Prostate gland (tissue), 2 donors: ENCODE data around the gene XXYLT1. TPM values are rescaled to one million over a fixed set of nuclear protein-coding genes. Genes with fewer than 3 reads are reported as not detected.
"Not testable (repeated sequence)": the region's sequence is repeated elsewhere in the genome, so short reads cannot be mapped to it uniquely, and the experiment has no call there.

Experiments used
- DNase-seq: peaks from one replicate; pipeline ENCODE4 v3.0.0-alpha.2; 2019; ENCODE audit warnings: low spot score
- H3K27ac ChIP-seq, 2 donors: fragments of 200-600 bp; sonication (generic); 2 replicates each; pipeline ENCODE4 v1.5.1; 2017 to 2019
- H3K27me3 ChIP-seq: fragments of 200-600 bp; sonication (generic); replicated peaks from 2 replicates; pipeline ENCODE4 v1.5.1; 2019; ENCODE audit not compliant: insufficient read depth
- H3K36me3 ChIP-seq, 2 donors: fragments of 200-600 bp; sonication (generic); 1 replicate in 1 of 2; 2 replicates in 1 of 2; pipeline versions ENCODE4 v1.5.1 to v1.8.1; 2017 to 2019
- H3K4me1 ChIP-seq: fragments of 200-600 bp; sonication (generic); replicated peaks from 2 replicates; pipeline ENCODE4 v1.5.1; 2019
- H3K4me3 ChIP-seq, 2 donors: fragments of 200-600 bp; sonication (generic); 2 replicates each; pipeline ENCODE4 v1.5.1; 2017 to 2019
- H3K9me3 ChIP-seq: fragments of 200-600 bp; sonication (generic); 2 replicates; pipeline ENCODE4 v1.5.1; 2017
- POLR2A ChIP-seq: fragments of 450-650 bp; IDR thresholded peaks from one replicate; pipeline ENCODE4 v1.6.1; 2016; ENCODE audit warnings: antibody characterized with exemption, mild to moderate bottlenecking
- POLR2AphosphoS5 ChIP-seq: sonication (generic); formaldehyde crosslinking; IDR thresholded peaks from one replicate; pipeline ENCODE4 v1.6.1; 2017; ENCODE audit warnings: antibody characterized with exemption
- WGBS: methylation state at CpG from one replicate; pipeline ENCODE4 v1.1.5; 2018; 5-methylcytosine and 5-hydroxymethylcytosine counted together
- intact Hi-C: fragments of 100-400 bp; cut with DNase I; formaldehyde crosslinking; loops from one replicate; pipeline ENCODE4 v1.14.2; 2022
- total RNA-seq, 2 donors: library from RNA; depleted of rRNA; stranded (reverse); fragments of >200 nt; gene quantifications; one replicate each; pipeline ENCODE4 v1.1.0, GENCODE V29; 2016
- TF ChIP-seq, protein P1 (sequence below), 4 experiments: fragments of 200-600 bp in 2 of 4; fragments of 450-650 bp in 2 of 4; sonication (generic) in 2 of 4; IDR thresholded peaks; 1 replicate in 3 of 4; 2 replicates in 1 of 4; pipeline ENCODE4 v1.5.1; 2016 to 2019; ENCODE audit warnings: antibody characterized with exemption in 4 of 4, mild to moderate bottlenecking in 2 of 4, moderate library complexity in 2 of 4

Gene XXYLT1
- total RNA-seq, 2 donors from 2014 or later = 14.9 to 22.7 TPM

GRCh38 chr3:195236801-195237570 lies 34.0 kb downstream of the XXYLT1 start:
- 96% methylated on average over 10 of the region's 10 CpGs for WGBS
- TF ChIP-seq, protein P1, sequence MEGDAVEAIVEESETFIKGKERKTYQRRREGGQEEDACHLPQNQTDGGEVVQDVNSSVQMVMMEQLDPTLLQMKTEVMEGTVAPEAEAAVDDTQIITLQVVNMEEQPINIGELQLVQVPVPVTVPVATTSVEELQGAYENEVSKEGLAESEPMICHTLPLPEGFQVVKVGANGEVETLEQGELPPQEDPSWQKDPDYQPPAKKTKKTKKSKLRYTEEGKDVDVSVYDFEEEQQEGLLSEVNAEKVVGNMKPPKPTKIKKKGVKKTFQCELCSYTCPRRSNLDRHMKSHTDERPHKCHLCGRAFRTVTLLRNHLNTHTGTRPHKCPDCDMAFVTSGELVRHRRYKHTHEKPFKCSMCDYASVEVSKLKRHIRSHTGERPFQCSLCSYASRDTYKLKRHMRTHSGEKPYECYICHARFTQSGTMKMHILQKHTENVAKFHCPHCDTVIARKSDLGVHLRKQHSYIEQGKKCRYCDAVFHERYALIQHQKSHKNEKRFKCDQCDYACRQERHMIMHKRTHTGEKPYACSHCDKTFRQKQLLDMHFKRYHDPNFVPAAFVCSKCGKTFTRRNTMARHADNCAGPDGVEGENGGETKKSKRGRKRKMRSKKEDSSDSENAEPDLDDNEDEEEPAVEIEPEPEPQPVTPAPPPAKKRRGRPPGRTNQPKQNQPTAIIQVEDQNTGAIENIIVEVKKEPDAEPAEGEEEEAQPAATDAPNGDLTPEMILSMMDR (IDR thresholded peaks at IDR 0.05) = no peak
- TF ChIP-seq POLR2AphosphoS5 (no peak), POLR2A (no peak)
- Histone ChIP-seq H3K27me3 (no peaks in the 10 kb centered on the region), H3K27ac (no peak overlapping the region), H3K9me3 (no peaks in the 10 kb centered on the region), H3K4me3 (no peak overlapping the region), H3K36me3 (no peaks in the 10 kb centered on the region), H3K4me1 (no peaks in the 10 kb centered on the region)
- no peak for DNase-seq
- intact Hi-C loops = loop anchor here (5.0 kb wide), 1 partner anchor 90 kb away; no protein-coding TSS in a partner anchor

DNA sequence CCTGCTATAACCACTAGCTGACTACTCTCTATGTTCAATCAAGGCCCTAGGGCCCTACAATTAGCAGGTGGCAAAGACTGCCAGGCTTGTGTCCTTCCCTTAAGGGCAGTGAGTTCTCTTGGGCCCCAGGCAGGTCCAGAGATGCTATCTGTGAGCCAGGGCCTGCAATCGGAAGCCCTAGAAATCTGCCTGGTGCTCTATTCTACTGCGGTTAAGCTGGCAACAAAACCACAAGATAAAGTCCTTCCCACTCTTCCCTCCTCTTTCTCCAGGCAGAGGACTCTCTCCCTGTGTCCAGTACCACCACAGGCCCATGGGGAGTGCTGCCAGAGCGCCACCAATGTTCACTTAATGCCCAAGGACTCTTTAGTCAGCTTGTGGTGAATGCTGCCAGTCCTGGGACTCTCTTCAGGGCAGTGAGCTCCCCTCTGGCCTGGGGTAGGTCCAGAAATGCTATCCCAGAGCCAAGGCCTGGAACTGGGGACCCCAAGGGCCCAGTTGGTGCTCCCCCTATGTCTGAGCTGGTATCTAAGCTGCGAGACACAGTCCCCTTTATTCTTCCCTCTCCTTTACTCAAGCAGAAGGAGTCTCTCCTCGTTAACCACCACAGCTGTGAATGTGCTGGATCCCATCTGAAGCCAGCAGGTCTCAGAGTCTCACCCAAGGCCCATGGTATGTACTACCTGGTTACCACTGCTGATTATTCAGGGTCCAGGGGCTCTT lies 34.7 kb downstream of the XXYLT1 start:
- no peak overlapping the region for H3K27ac ChIP-seq

DNA sequence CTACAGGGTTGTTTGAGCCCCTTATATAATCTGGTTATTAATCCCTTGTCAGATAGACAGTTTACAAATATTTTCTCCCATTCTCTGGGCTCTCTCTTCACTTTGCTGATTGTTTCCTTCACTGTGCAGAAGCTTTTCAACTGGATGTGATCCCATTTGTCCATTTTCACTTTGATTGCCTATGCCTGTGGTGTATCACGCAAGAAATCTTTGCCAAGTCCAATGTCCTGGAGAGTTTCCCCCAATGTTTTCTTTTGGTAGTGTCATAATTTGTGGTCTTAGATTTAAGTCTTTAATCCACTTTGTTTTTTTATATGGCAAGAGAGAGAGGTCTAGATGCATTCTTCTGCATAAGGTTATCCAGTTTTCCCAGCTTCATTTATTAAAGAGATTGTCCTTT lies 40.7 kb downstream of the XXYLT1 start:
- Histone ChIP-seq H3K27me3 (no peaks in the 10 kb centered on the region), H3K4me3 (no peak overlapping the region), H3K27ac (no peak overlapping the region), H3K4me1 (no peaks in the 10 kb centered on the region), H3K9me3 (no peaks in the 10 kb centered on the region), H3K36me3 (no peaks in the 10 kb centered on the region)
- intact Hi-C loops = no loop called here
- 97% methylated on average over 1 of the region's 1 CpG for WGBS
- no peak for DNase-seq
- TF ChIP-seq POLR2A (no peak), POLR2AphosphoS5 (no peak)
- TF ChIP-seq, protein P1 (IDR thresholded peaks at IDR 0.05) = no peak

More for the DNA sequence above, 34.7 kb downstream of the XXYLT1 start:
- WGBS = 88% methylated on average over 5 of the region's 5 CpGs
- no peak for DNase-seq
- H3K27me3 ChIP-seq = no peaks in the 10 kb centered on the region
- H3K9me3 ChIP-seq = no peaks in the 10 kb centered on the region
- intact Hi-C loops = loop anchor here (5.0 kb wide), 1 partner anchor 89 kb away; no protein-coding TSS in a partner anchor
- H3K4me1 ChIP-seq = no peaks in the 10 kb centered on the region
- TF ChIP-seq, protein P1 (IDR thresholded peaks at IDR 0.05) = no peak
- TF ChIP-seq POLR2AphosphoS5 (no peak), POLR2A (no peak)
- H3K36me3 ChIP-seq = no peaks in the 10 kb centered on the region
- H3K4me3 ChIP-seq = no peak overlapping the region

- H3K27ac ChIP-seq, DNase-seq, H3K4me1 ChIP-seq, intact Hi-C loops, H3K9me3 ChIP-seq, H3K27me3 ChIP-seq, H3K36me3 ChIP-seq, H3K4me3 ChIP-seq: not testable (repeated sequence)
- 98% methylated on average over 5 of the region's 5 CpGs for whole genome bisulfite sequencing
Measured at GRCh38 chr3:195228886-195229285, 42.1 kb downstream of the XXYLT1 start.

DNA sequence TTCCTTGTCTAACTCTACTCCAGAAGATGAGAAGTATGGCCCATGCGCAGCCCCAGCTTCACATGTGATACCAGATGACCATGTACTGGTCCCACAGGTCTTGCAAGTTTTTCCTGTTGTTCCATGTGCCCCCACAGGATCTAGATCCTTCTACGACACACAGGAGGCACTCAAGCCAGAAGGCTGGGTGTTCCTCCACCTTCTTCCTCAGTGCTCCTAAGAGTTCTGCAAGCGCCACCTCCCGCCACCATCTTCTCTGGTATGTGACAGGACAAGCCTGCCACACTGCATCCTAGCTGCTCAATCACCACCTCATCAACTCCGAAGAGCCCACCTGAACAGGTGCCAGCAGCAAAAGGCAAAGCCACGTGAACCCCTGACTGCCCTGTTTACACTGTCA lies 43.1 kb downstream of the XXYLT1 start:
- Histone ChIP-seq H3K36me3 (no peaks in the 10 kb centered on the region), H3K4me1 (no peaks in the 10 kb centered on the region), H3K4me3 (no peak overlapping the region), H3K27me3 (no peaks in the 10 kb centered on the region), H3K27ac (no peak overlapping the region), H3K9me3 (no peaks in the 10 kb centered on the region)
- TF ChIP-seq, protein P1 (IDR thresholded peaks at IDR 0.05) = no peak
- TF ChIP-seq POLR2A (no peak), POLR2AphosphoS5 (no peak)
- DNase-seq = no peak
- 87% methylated on average over 6 of the region's 6 CpGs for WGBS
- intact Hi-C loops = no loop called here
